Right cardiac atrium (tissue), 5 donors: ENCODE data around the gene EXOG. TPM values are rescaled to one million over a fixed set of nuclear protein-coding genes. Genes with fewer than 3 reads are reported as not detected.
A peak's percentile ranks its signal among the peaks of the same experiment; 100 is the strongest.

Source experiments
- ATAC-seq, 2 donors: fragments of 200-7000 bp; cut with Tn5 transposase; one replicate each; pipeline versions ENCODE4 v1.8.0 to v1.9.1; 2020; ENCODE audit warnings: moderate library complexity in 2 of 2, mild to moderate bottlenecking in 1 of 2
- DNase-seq, 3 donors: peaks; one replicate each; pipeline ENCODE4 v3.0.0-alpha.2; 2020
- H3K27ac ChIP-seq: one replicate; pipeline ENCODE4 v1.5.1; 2013; ENCODE audit warnings: mild to moderate bottlenecking, low read length, control low read depth, moderate library complexity
- H3K27me3 ChIP-seq: one replicate; pipeline ENCODE4 v1.6.1; 2013; ENCODE audit not compliant: control insufficient read depth, insufficient read depth
- H3K4me1 ChIP-seq: one replicate; pipeline ENCODE4 v1.6.1; 2013; ENCODE audit warnings: low read length; ENCODE audit not compliant: control insufficient read depth, insufficient read depth
- H3K4me3 ChIP-seq: one replicate; pipeline ENCODE4 v1.5.1; 2013; ENCODE audit warnings: low read length, control low read depth
- H3K9me3 ChIP-seq: one replicate; pipeline ENCODE4 v1.6.1; 2013; ENCODE audit warnings: low read length; ENCODE audit not compliant: control insufficient read depth
- WGBS: extraction: QIAGEN DNeasy Blood & Tissue Kit; methylation state at CpG from one replicate; pipeline ENCODE4 v1.1.7; 2013; 5-methylcytosine and 5-hydroxymethylcytosine counted together
- intact Hi-C, 4 donors: fragments of 100-400 bp; cut with DNase I; formaldehyde crosslinking; loops; one replicate each; pipeline versions ENCODE4 v1.11.0 to v1.14.0; 2022 to 2023
- polyA plus RNA-seq: library from polyadenylated mRNA; stranded (reverse); fragments of 200-250 nt; gene quantifications from one replicate; pipeline ENCODE4 v1.2.3, GENCODE V29; 2013
- total RNA-seq, 4 donors: library from RNA; stranded (reverse); fragmentation: NEBNext Ultra II Directional; extraction: Animal tissue kit (Norgen Biotek cat#: 25700); gene quantifications; one replicate each; pipeline ENCODE4 v1.2.1, GENCODE V29; 2021
- donor health status: healthy with polysubstance abuse.
- donor health status: DM: no; HTN: yes; CAD: no.
- donor health status: DM: no; HTN: no; CAD: no.
- donor health status: DM: no; HTN: yes; CAD: no; lungs with severe emphysema.
- donor health status: DM: yes; HTN: yes; CAD: no.

The EXOG gene
- total and polyA plus RNA-seq, 5 donors = 19.4 to 27.7 (median 23.8) TPM

- WGBS = 89% methylated on average over 4 of the region's 4 CpGs
- no peaks in the 10 kb centered on the region for H3K9me3 ChIP-seq
- H3K27ac ChIP-seq = no peak overlapping the region
- H3K27me3 ChIP-seq = no peaks in the 10 kb centered on the region
- DNase-seq (no peak), ATAC-seq (no peak)
- H3K4me3 ChIP-seq = no peak overlapping the region
- peaks cover 3% of the 10 kb centered on the region for H3K4me1 ChIP-seq
- intact Hi-C loops = no loop called here
Measured at GRCh38 chr3:38545983-38546382, 49.8 kb downstream of the EXOG start.

GRCh38 chr3:38548154-38548931, 52.2 kb downstream of the EXOG start:
- Histone ChIP-seq H3K27me3 (no peaks in the 10 kb centered on the region), H3K4me3 (no peak overlapping the region), H3K4me1 (no peaks in the 10 kb centered on the region), H3K27ac (peak overlapping the region; percentile 24), H3K9me3 (no peaks in the 10 kb centered on the region)
- intact Hi-C loops = no loop called here
- no peak for ATAC-seq
- WGBS = 70% methylated on average over 17 of the region's 17 CpGs
- DNase-seq = peak in 1 of 3 donors; percentile 55

- no peak for DNase-seq
- WGBS = 67% methylated on average over 9 of the region's 9 CpGs
- Histone ChIP-seq H3K4me3 (no peak overlapping the region), H3K27ac (peak overlapping the region; percentile 7), H3K9me3 (no peaks in the 10 kb centered on the region), H3K27me3 (no peaks in the 10 kb centered on the region), H3K4me1 (no peaks in the 10 kb centered on the region)
- intact Hi-C loops = no loop called here
- ATAC-seq = peak in 1 of 2 donors; percentile 3
Measured at GRCh38 chr3:38549082-38549481, 52.9 kb downstream of the EXOG start.

GRCh38 chr3:38549486-38549885, 53.3 kb downstream of the EXOG start:
- H3K4me1 ChIP-seq = no peaks in the 10 kb centered on the region
- WGBS = 86% methylated on average over 7 of the region's 7 CpGs
- no peaks in the 10 kb centered on the region for H3K27me3 ChIP-seq
- DNase-seq (no peak), ATAC-seq (no peak)
- no peak overlapping the region for H3K4me3 ChIP-seq
- peak overlapping the region; percentile 5 for H3K27ac ChIP-seq
- intact Hi-C loops = no loop called here
- H3K9me3 ChIP-seq = no peaks in the 10 kb centered on the region

GRCh38 chr3:38549957-38550840, 54.1 kb downstream of the EXOG start:
- DNase-seq = no peak
- intact Hi-C loops = no loop called here
- no peaks in the 10 kb centered on the region for H3K4me1 ChIP-seq
- 95% methylated on average over 33 of the region's 33 CpGs for WGBS
- ATAC-seq = no peak
- no peaks in the 10 kb centered on the region for H3K9me3 ChIP-seq
- no peak overlapping the region for H3K27ac ChIP-seq
- no peaks in the 10 kb centered on the region for H3K27me3 ChIP-seq
- no peak overlapping the region for H3K4me3 ChIP-seq

GRCh38 chr3:38551026-38551832, 55.1 kb downstream of the EXOG start:
- Histone ChIP-seq H3K4me1 (no peaks in the 10 kb centered on the region), H3K27me3 (no peaks in the 10 kb centered on the region), H3K4me3 (no peak overlapping the region), H3K9me3 (no peaks in the 10 kb centered on the region), H3K27ac (no peak overlapping the region)
- intact Hi-C loops = no loop called here
- DNase-seq (no peak), ATAC-seq (no peak)
- WGBS = 96% methylated on average over 30 of the region's 30 CpGs

GRCh38 chr3:38552364-38552763, 56.2 kb downstream of the EXOG start:
- H3K27me3 ChIP-seq = no peaks in the 10 kb centered on the region
- no peaks in the 10 kb centered on the region for H3K4me1 ChIP-seq
- ATAC-seq (no peak), DNase-seq (no peak)
- no peak overlapping the region for H3K4me3 ChIP-seq
- no peaks in the 10 kb centered on the region for H3K9me3 ChIP-seq
- no peak overlapping the region for H3K27ac ChIP-seq
- WGBS = 77% methylated on average over 6 of the region's 6 CpGs
- intact Hi-C loops = no loop called here

- H3K4me3 ChIP-seq = no peak overlapping the region
- no peaks in the 10 kb centered on the region for H3K4me1 ChIP-seq
- 83% methylated on average over 2 of the region's 2 CpGs for WGBS
- ATAC-seq = no peak
- no peak overlapping the region for H3K27ac ChIP-seq
- DNase-seq = no peak
- intact Hi-C loops = no loop called here
- no peaks in the 10 kb centered on the region for H3K27me3 ChIP-seq
- H3K9me3 ChIP-seq = no peaks in the 10 kb centered on the region
Measured at GRCh38 chr3:38553071-38553470, 56.9 kb downstream of the EXOG start.

GRCh38 chr3:38554127-38554827, 58.1 kb downstream of the EXOG start:
- no peaks in the 10 kb centered on the region for H3K9me3 ChIP-seq
- intact Hi-C loops = no loop called here
- no peaks in the 10 kb centered on the region for H3K4me1 ChIP-seq
- 90% methylated on average over 8 of the region's 8 CpGs for WGBS
- no peak for ATAC-seq
- DNase-seq = no peak
- no peak overlapping the region for H3K27ac ChIP-seq
- H3K4me3 ChIP-seq = no peak overlapping the region
- H3K27me3 ChIP-seq = no peaks in the 10 kb centered on the region

GRCh38 chr3:38555149-38555840, 59.2 kb downstream of the EXOG start:
- DNase-seq = no peak
- no peak overlapping the region for H3K4me3 ChIP-seq
- no peaks in the 10 kb centered on the region for H3K27me3 ChIP-seq
- ATAC-seq = no peak
- intact Hi-C loops = no loop called here
- H3K9me3 ChIP-seq = no peaks in the 10 kb centered on the region
- 83% methylated on average over 6 of the region's 6 CpGs for WGBS
- H3K27ac ChIP-seq = no peak overlapping the region
- H3K4me1 ChIP-seq = no peaks in the 10 kb centered on the region
